ENCODE measurements around the gene ATP6V1F. TPM values are rescaled to one million over a fixed set of nuclear protein-coding genes. Genes with fewer than 3 reads are reported as not detected.
A peak's percentile ranks its signal among the peaks of the same experiment; 100 is the strongest.

ATP6V1F gene
- total RNA-seq, 1 experiment from 2014 or later, result 97.0 TPM

- Histone ChIP-seq H3K36me3 (peaks cover 2% of the 10 kb centered on the region), H3K9me3 (no peaks in the 10 kb centered on the region), H3K27me3 (no peaks in the 10 kb centered on the region), H3K4me3 (no peak overlapping the region)
- no peak for DNase-seq
These were observed 6.5 kb upstream of the ATP6V1F start for GRCh38 chr7:128856001-128856718.

- DNase-seq, result no peak
- Histone ChIP-seq H3K4me3 (no peak overlapping the region), H3K27me3 (no peaks in the 10 kb centered on the region)
These were observed 4.0 kb upstream of the ATP6V1F start for GRCh38 chr7:128858380-128859231.

GRCh38 chr7:128859232-128860157, 3.2 kb upstream of the ATP6V1F start:
- no peaks in the 10 kb centered on the region for H3K9me3 ChIP-seq
- DNase-seq, result no peak
- H3K4me3 ChIP-seq, result no peak overlapping the region
- H3K36me3 ChIP-seq, result no peaks in the 10 kb centered on the region; the same call in 1 of the 2 replicates
- H3K27me3 ChIP-seq, result no peaks in the 10 kb centered on the region

More at GRCh38 chr7:128858380-128859231, 4.0 kb upstream of the ATP6V1F start:
- no peaks in the 10 kb centered on the region; the same call in 1 of the 2 replicates for H3K36me3 ChIP-seq
- H3K9me3 ChIP-seq, result no peaks in the 10 kb centered on the region

- DNase-seq, result no peak
- 0 out of 2 replicates have a peak, but pooled peaks cover 4% of the 10 kb centered on the region for H3K36me3 ChIP-seq
These were observed 2.2 kb upstream of the ATP6V1F start for GRCh38 chr7:128860158-128861073.

GRCh38 chr7:128861957-128862570, 592 bp upstream of the ATP6V1F start:
- Histone ChIP-seq H3K4me3 (peak overlapping the region; percentile 77), H3K36me3 (0 out of 2 replicates have a peak, but pooled peaks cover 6% of the 10 kb centered on the region), H3K27me3 (no peaks in the 10 kb centered on the region), H3K9me3 (no peaks in the 10 kb centered on the region)
- DNase-seq, result no peak

More at GRCh38 chr7:128860158-128861073, 2.2 kb upstream of the ATP6V1F start:
- H3K9me3 ChIP-seq, result no peaks in the 10 kb centered on the region
- no peaks in the 10 kb centered on the region for H3K27me3 ChIP-seq
- H3K4me3 ChIP-seq, result no peak overlapping the region

GRCh38 chr7:128863433-128863989, 855 bp downstream of the ATP6V1F start:
- H3K36me3 ChIP-seq, result 0 out of 2 replicates have a peak, but pooled peaks cover 6% of the 10 kb centered on the region
- H3K27me3 ChIP-seq, result no peaks in the 10 kb centered on the region
- H3K9me3 ChIP-seq, result no peaks in the 10 kb centered on the region
- peak overlapping the region; percentile 77 for H3K4me3 ChIP-seq
- DNase-seq, result peak; percentile 41

- H3K4me3 ChIP-seq, result no peak overlapping the region
- 0 out of 2 replicates have a peak, but pooled peaks cover 6% of the 10 kb centered on the region for H3K36me3 ChIP-seq
- DNase-seq, result no peak
- H3K9me3 ChIP-seq, result no peaks in the 10 kb centered on the region
- H3K27me3 ChIP-seq, result no peaks in the 10 kb centered on the region
These were observed 2.6 kb downstream of the ATP6V1F start for GRCh38 chr7:128865303-128865702.

- no peak for DNase-seq
- no peaks in the 10 kb centered on the region for H3K27me3 ChIP-seq
- H3K9me3 ChIP-seq, result no peaks in the 10 kb centered on the region
These were observed 3.6 kb downstream of the ATP6V1F start for GRCh38 chr7:128865996-128866877.

GRCh38 chr7:128867241-128867640, 4.6 kb downstream of the ATP6V1F start:
- H3K36me3 ChIP-seq, result 0 out of 2 replicates have a peak, but pooled peaks cover 6% of the 10 kb centered on the region
- H3K4me3 ChIP-seq, result no peak overlapping the region
- H3K27me3 ChIP-seq, result no peaks in the 10 kb centered on the region
- DNase-seq, result no peak
- no peaks in the 10 kb centered on the region for H3K9me3 ChIP-seq

More at GRCh38 chr7:128865996-128866877, 3.6 kb downstream of the ATP6V1F start:
- Histone ChIP-seq H3K4me3 (no peak overlapping the region), H3K36me3 (0 out of 2 replicates have a peak, but pooled peaks cover 6% of the 10 kb centered on the region)

- Histone ChIP-seq H3K9me3 (no peaks in the 10 kb centered on the region), H3K36me3 (0 out of 2 replicates have a peak, but pooled peaks cover 6% of the 10 kb centered on the region), H3K4me3 (no peak overlapping the region), H3K27me3 (no peaks in the 10 kb centered on the region)
- no peak for DNase-seq
These were observed 5.4 kb downstream of the ATP6V1F start for GRCh38 chr7:128867842-128868623.

GRCh38 chr7:128868624-128869137, 6.0 kb downstream of the ATP6V1F start:
- 0 out of 2 replicates have a peak, but pooled peaks cover 6% of the 10 kb centered on the region for H3K36me3 ChIP-seq
- DNase-seq, result no peak
- H3K9me3 ChIP-seq, result no peaks in the 10 kb centered on the region
- no peaks in the 10 kb centered on the region for H3K27me3 ChIP-seq
- no peak overlapping the region for H3K4me3 ChIP-seq

- Histone ChIP-seq H3K9me3 (no peaks in the 10 kb centered on the region), H3K27me3 (no peaks in the 10 kb centered on the region), H3K4me3 (no peak overlapping the region), H3K36me3 (0 out of 2 replicates have a peak, but pooled peaks cover 6% of the 10 kb centered on the region)
- no peak for DNase-seq
These were observed 6.7 kb downstream of the ATP6V1F start for GRCh38 chr7:128869138-128869943.

All from MG63 (cell line).